Kidney (tissue), 14 donors: Measurements from ENCODE around the gene NTNG2. TPM values are rescaled to one million over a fixed set of nuclear protein-coding genes. Genes with fewer than 3 reads are reported as not detected.

Source experiments
- DNase-seq, 5 donors: peaks; one replicate each; pipeline ENCODE4 v3.0.0-alpha.2; 2013 to 2020
- FAIRE-seq: peaks from 2 replicates; lab custom pipeline; 2012; peaks lifted over from hg19 to GRCh38; lab: Jason Lieb, UNC
- H3K27ac ChIP-seq, 2 donors: one replicate each; pipeline ENCODE4 v1.7.0; 2013; ENCODE audit warnings: low read depth in 2 of 2, low read length in 2 of 2, inconsistent platforms in 1 of 2
- H3K27me3 ChIP-seq: one replicate; pipeline ENCODE4 v1.7.1; 2013; ENCODE audit warnings: low read length, inconsistent platforms; ENCODE audit not compliant: control insufficient read depth, insufficient read depth
- H3K36me3 ChIP-seq, 3 donors: one replicate each; pipeline versions ENCODE4 v1.7.0 to v1.7.1; 2013; ENCODE audit warnings: low read length in 3 of 3, control low read depth in 1 of 3, inconsistent platforms in 1 of 3; ENCODE audit not compliant: insufficient read depth in 3 of 3, control insufficient read depth in 2 of 3
- H3K4me1 ChIP-seq, 3 donors: one replicate each; pipeline versions ENCODE4 v1.7.0 to v1.7.1; 2013; ENCODE audit warnings: low read length in 3 of 3, inconsistent platforms in 1 of 3, low read depth in 1 of 3; ENCODE audit not compliant: control insufficient read depth in 2 of 3, insufficient read depth in 2 of 3
- H3K4me3 ChIP-seq, 3 donors: one replicate each; pipeline versions ENCODE4 v1.7.0 to v1.8.1; 2013; ENCODE audit warnings: low read length in 3 of 3, control low read depth in 1 of 3, inconsistent platforms in 1 of 3
- H3K9ac ChIP-seq, 3 donors: one replicate each; pipeline versions ENCODE4 v1.7.0 to v1.7.1; 2013; ENCODE audit warnings: low read length in 3 of 3, control low read depth in 1 of 3, inconsistent platforms in 1 of 3
- H3K9me3 ChIP-seq, 3 donors: one replicate each; pipeline versions ENCODE4 v1.7.0 to v1.7.1; 2013; ENCODE audit warnings: low read length in 3 of 3, control low read depth in 1 of 3, inconsistent platforms in 1 of 3; ENCODE audit not compliant: control insufficient read depth in 2 of 3, insufficient read depth in 1 of 3
- intact Hi-C: fragments of 100-400 bp; cut with DNase I; formaldehyde crosslinking; loops from one replicate; pipeline ENCODE4 v1.11.1; 2022
- polyA plus RNA-seq: library from polyadenylated mRNA; stranded (reverse); fragments of 350-450 nt; fragmentation: Illumina TruSeq; extraction: RNeasy Lipid Tissue Mini Kit (QIAGEN cat#74804); gene quantifications from one replicate; pipeline ENCODE4 v1.2.3, GENCODE V29; 2014; ENCODE audit warnings: low read depth, low replicate concordance; ENCODE audit not compliant: insufficient read depth
- total RNA-seq: library from RNA; stranded (reverse); fragmentation: NEBNext Ultra II Directional; extraction: Animal tissue kit (Norgen Biotek cat#: 25700); gene quantifications from one replicate; pipeline ENCODE4 v1.2.1, GENCODE V29; 2021
- TF ChIP-seq, protein P1 (sequence below): IDR thresholded peaks from 3 replicates; pipeline ENCODE4 v1.5.1; 2012; ENCODE audit warnings: mild to moderate bottlenecking, moderate library complexity, borderline replicate concordance; ENCODE audit not compliant: insufficient read depth; ENCODE audit errors: extremely low read depth
- donor health status: control.
- donor health status: control.
- donor health status: control.
- donor health status: control.
- donor health status: control.
- donor health status: DM: yes; HTN: yes; CAD: no.
- donor health status: Normal renal cell carcinoma (clear cell type).

The NTNG2 gene
- total and polyA plus RNA-seq, 2 donors from 2014 or later: 0.54 to 2.2 TPM

DNA sequence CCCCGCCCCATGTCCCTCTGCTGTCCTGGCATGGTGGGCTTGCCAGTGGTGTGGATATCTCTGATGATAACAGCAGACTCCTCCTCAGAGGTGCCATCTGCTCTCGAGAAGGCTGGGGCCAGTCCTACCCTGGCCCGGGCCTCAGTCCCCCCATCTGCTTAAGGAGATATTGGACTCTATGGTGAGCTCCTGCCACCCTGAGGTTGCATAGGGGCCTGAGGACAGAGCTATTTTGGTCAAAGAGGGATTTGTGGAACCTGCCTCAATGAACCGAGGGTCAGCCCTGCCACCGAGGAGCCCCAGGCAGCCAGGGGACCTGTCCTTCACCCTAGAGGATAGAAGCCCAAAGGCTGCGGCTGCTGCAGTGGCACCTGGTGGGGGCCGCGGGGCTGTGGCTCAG is 32.6 kb downstream of the NTNG2 start:
- TF ChIP-seq, protein P1, sequence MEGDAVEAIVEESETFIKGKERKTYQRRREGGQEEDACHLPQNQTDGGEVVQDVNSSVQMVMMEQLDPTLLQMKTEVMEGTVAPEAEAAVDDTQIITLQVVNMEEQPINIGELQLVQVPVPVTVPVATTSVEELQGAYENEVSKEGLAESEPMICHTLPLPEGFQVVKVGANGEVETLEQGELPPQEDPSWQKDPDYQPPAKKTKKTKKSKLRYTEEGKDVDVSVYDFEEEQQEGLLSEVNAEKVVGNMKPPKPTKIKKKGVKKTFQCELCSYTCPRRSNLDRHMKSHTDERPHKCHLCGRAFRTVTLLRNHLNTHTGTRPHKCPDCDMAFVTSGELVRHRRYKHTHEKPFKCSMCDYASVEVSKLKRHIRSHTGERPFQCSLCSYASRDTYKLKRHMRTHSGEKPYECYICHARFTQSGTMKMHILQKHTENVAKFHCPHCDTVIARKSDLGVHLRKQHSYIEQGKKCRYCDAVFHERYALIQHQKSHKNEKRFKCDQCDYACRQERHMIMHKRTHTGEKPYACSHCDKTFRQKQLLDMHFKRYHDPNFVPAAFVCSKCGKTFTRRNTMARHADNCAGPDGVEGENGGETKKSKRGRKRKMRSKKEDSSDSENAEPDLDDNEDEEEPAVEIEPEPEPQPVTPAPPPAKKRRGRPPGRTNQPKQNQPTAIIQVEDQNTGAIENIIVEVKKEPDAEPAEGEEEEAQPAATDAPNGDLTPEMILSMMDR: no peak
- no peaks in the 10 kb centered on the region for H3K27me3 ChIP-seq
- no peak overlapping the region for H3K9ac ChIP-seq
- DNase-seq (no peak), FAIRE-seq (no peak)
- H3K4me3 ChIP-seq: no peak overlapping the region
- no peaks in the 10 kb centered on the region for H3K9me3 ChIP-seq
- no peak overlapping the region for H3K27ac ChIP-seq
- no peaks in the 10 kb centered on the region for H3K36me3 ChIP-seq
- intact Hi-C loops: no loop called here
- H3K4me1 ChIP-seq: no peaks in the 10 kb centered on the region

DNA sequence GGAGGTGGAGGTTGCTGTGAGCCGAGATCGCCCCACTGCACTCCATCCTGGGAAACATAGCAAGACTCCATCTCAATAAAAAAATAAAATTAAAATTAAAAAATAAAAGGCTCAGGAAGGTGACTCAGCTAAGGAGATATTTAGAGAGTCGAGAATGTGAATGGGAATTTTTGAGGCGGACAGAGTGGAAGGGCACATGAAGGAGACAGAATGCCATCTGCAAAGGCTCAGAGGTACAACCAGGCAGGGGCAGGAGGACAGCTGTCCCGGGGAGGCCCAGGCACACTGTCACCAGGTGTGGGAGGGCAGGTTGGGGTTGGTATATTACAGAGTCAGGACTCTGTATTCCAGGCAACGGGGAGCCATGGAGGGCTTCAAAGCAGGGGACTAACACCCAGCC is 35.5 kb downstream of the NTNG2 start:
- Histone ChIP-seq H3K4me3 (no peak overlapping the region), H3K9me3 (no peaks in the 10 kb centered on the region), H3K9ac (no peak overlapping the region), H3K4me1 (no peaks in the 10 kb centered on the region), H3K27me3 (no peaks in the 10 kb centered on the region), H3K27ac (no peak overlapping the region), H3K36me3 (no peaks in the 10 kb centered on the region)
- TF ChIP-seq, protein P1: no peak
- DNase-seq: no peak
- intact Hi-C loops: no loop called here
- no peak for FAIRE-seq

DNA sequence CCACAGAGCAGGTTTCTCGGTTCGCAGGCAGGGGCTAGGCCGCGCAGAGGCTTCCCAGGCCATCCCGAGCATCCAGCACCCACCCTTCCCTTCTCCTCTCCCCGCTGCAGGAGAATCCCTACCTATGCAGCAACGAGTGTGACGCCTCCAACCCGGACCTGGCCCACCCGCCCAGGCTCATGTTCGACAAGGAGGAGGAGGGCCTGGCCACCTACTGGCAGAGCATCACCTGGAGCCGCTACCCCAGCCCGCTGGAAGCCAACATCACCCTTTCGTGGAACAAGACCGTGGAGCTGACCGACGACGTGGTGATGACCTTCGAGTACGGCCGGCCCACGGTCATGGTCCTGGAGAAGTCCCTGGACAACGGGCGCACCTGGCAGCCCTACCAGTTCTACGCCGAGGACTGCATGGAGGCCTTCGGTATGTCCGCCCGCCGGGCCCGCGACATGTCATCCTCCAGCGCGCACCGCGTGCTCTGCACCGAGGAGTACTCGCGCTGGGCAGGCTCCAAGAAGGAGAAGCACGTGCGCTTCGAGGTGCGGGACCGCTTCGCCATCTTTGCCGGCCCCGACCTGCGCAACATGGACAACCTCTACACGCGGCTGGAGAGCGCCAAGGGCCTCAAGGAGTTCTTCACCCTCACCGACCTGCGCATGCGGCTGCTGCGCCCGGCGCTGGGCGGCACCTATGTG is 36.1 kb downstream of the NTNG2 start:
- FAIRE-seq (no peak), DNase-seq (no peak)
- Histone ChIP-seq H3K4me3 (no peak overlapping the region), H3K27ac (no peak overlapping the region), H3K9me3 (no peaks in the 10 kb centered on the region), H3K4me1 (no peaks in the 10 kb centered on the region), H3K36me3 (no peaks in the 10 kb centered on the region), H3K27me3 (no peaks in the 10 kb centered on the region), H3K9ac (no peak overlapping the region)
- TF ChIP-seq, protein P1: no peak
- intact Hi-C loops: no loop called here

DNA sequence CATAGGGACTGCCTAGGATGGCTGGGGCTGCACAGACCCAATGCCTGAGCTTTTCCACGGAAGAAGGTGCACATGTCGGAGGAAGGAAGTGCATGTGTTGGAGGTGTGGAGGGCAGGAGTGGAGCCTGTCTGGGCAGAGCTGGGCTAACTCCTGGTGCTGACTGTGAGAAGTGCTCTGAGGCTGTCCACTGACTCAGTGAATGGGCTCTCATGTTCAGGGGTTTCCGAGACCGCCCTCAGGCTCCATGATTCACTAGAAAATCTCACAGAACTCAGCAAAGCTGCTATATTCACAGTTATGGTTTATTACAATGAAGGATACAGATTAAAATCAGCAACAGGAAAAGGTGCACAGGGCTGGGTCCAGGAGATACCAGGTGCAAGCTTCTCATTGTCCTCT is 37.2 kb downstream of the NTNG2 start:
- intact Hi-C loops: no loop called here
- TF ChIP-seq, protein P1: no peak
- H3K27me3 ChIP-seq: no peaks in the 10 kb centered on the region
- FAIRE-seq (no peak), DNase-seq (no peak)
- H3K36me3 ChIP-seq: no peaks in the 10 kb centered on the region
- no peak overlapping the region for H3K9ac ChIP-seq
- H3K4me1 ChIP-seq: no peaks in the 10 kb centered on the region
- H3K9me3 ChIP-seq: no peaks in the 10 kb centered on the region
- no peak overlapping the region for H3K27ac ChIP-seq
- no peak overlapping the region for H3K4me3 ChIP-seq
